ENCODE measurements around the gene CRYBG2. TPM values are rescaled to one million over a fixed set of nuclear protein-coding genes. Genes with fewer than 3 reads are reported as not detected.

CRYBG2 gene
- total and polyA plus RNA-seq, 2 of the 13 experiments (the other 11 are each of a cell fraction or from before 2014, with no cell fraction given) = 1.3 to 2.9 TPM

GRCh38 chr1:26320896-26321295, 33.0 kb downstream of the CRYBG2 start:
- ATAC-seq = peak; percentile 14; the same call in 2 of the 3 replicates
- H3K9ac ChIP-seq (ENCODE audit: insufficient read depth, low read depth, low read length) = no peak overlapping the region

More at GRCh38 chr1:26320896-26321295, 33.0 kb downstream of the CRYBG2 start:
- Histone ChIP-seq H2AFZ (ENCODE audit: low read length) (no peak overlapping the region), H4K20me1 (ENCODE audit: insufficient read depth, low read length) (no peaks in the 10 kb centered on the region), H3K4me1 (ENCODE audit: insufficient read depth, low read length) (no peaks in the 10 kb centered on the region), H3K4me2 (ENCODE audit: low read depth, low read length) (no peak overlapping the region), H3K27ac (ENCODE audit: extremely low read length, insufficient read depth, low read length) (no peak overlapping the region), H3K79me2 (ENCODE audit: insufficient read depth, low read length) (no peaks in the 10 kb centered on the region), H3K9me3 (ENCODE audit: low read length) (no peaks in the 10 kb centered on the region), H3K36me3 (replicated peaks in 1 of 2; ENCODE audit: control insufficient read depth in 1 of 2, insufficient read depth in 2 of 2, low read length in 2 of 2) (no peaks in the 10 kb centered on the region), H3K4me3 (replicated peaks in 1 of 3; ENCODE audit: insufficient read depth in 1 of 3, low read depth in 2 of 3, low read length in 3 of 3) (no peak overlapping the region), H3K27me3 (ENCODE audit: control insufficient read depth in 1 of 2, insufficient read depth in 2 of 2, low read length in 2 of 2) (no peaks in the 10 kb centered on the region)
- POLR2A ChIA-PET = interaction anchor here (1.0 kb wide), 1 partner anchor 151 kb away, joined by 5 read pairs; the partner anchor contains the start of gene ZNF593
- BruUV-seq (replicated peaks) = no TSS peak
- WGBS (ENCODE audit: low lambda C conversion rate) = no CpG with 5 or more reads among the region's 2 CpGs
- intact Hi-C loops (cut with micrococcal nuclease; ENCODE audit: unreplicated experiment) = loop anchor here (1.0 to 2.0 kb wide), 4 partner anchors 36 to 70 kb away; no protein-coding TSS in a partner anchor
- in situ Hi-C loops (cut with HindIII; ENCODE audit: extremely low pct_ligation_motif_present, low pct_unique_long_range_greater_than_20kb) = loop anchor here (5.0 kb wide), 2 partner anchors 39 to 41 kb away; partner anchors contain the start of gene SH3BGRL3
- FAIRE-seq = no peak
- DNase-seq (ENCODE audit: low spot score) = no peak
- no peak for TF ChIP-seq ZNF800 (CRISPR knock-in tag; IDR thresholded peaks at IDR 0.05)
- TF ChIP-seq ZNF225 (CRISPR knock-in tag; IDR thresholded peaks at IDR 0.05) = no peak
- TF ChIP-seq ZNF235 (CRISPR knock-in tag; IDR thresholded peaks at IDR 0.05; ENCODE audit: borderline replicate concordance) = no peak
- TF ChIP-seq HOXA7 (CRISPR knock-in tag; IDR thresholded peaks at IDR 0.05) = no peak
- CTCF ChIA-PET (ENCODE audit: low intra/inter-chr PET ratio, low total read pairs) = interaction anchor here (1.1 to 2.3 kb wide), 4 partner anchors 35 to 131 kb away, joined by 3 to 26 read pairs (median 16); partner anchors contain the start of gene CATSPER4
